Lower lobe of right lung (tissue), 2 donors: Measurements from ENCODE around the gene LINC00305. TPM values are rescaled to one million over a fixed set of nuclear protein-coding genes. Genes with fewer than 3 reads are reported as not detected.
A peak's percentile ranks its signal among the peaks of the same experiment; 100 is the strongest.

Experiments used
- ATAC-seq, 2 donors: fragments of 200-7000 bp; cut with Tn5 transposase; one replicate each; pipeline ENCODE4 v1.9.1; 2020 to 2022; ENCODE audit warnings: mild to moderate bottlenecking in 2 of 2, moderate library complexity in 2 of 2
- DNase-seq: peaks from one replicate; pipeline ENCODE4 v3.0.0-alpha.2; 2020
- H3K27ac ChIP-seq: fragments of 200-600 bp; one replicate; pipeline ENCODE4 v1.8.0; 2022
- H3K27me3 ChIP-seq: fragments of 200-600 bp; one replicate; pipeline ENCODE4 v1.8.0; 2022; ENCODE audit warnings: low read depth
- H3K36me3 ChIP-seq: fragments of 200-600 bp; one replicate; pipeline ENCODE4 v1.8.0; 2022; ENCODE audit warnings: mild to moderate bottlenecking
- H3K4me1 ChIP-seq: fragments of 200-600 bp; one replicate; pipeline ENCODE4 v1.8.0; 2022
- H3K4me3 ChIP-seq: fragments of 200-600 bp; one replicate; pipeline ENCODE4 v1.8.0; 2022; ENCODE audit warnings: mild to moderate bottlenecking
- H3K9me3 ChIP-seq: fragments of 200-600 bp; one replicate; pipeline ENCODE4 v1.8.0; 2022
- CTCF ChIP-seq: fragments of 200-600 bp; IDR thresholded peaks from one replicate; pipeline ENCODE4 v1.8.0; 2022; ENCODE audit warnings: antibody characterized with exemption, mild to moderate bottlenecking
- intact Hi-C: fragments of 100-400 bp; cut with DNase I; formaldehyde crosslinking; loops from one replicate; pipeline ENCODE4 v1.11.0; 2022
- total RNA-seq: library from RNA; stranded (reverse); fragmentation: NEBNext Ultra II Directional; extraction: Animal tissue kit (Norgen Biotek cat#: 25700); gene quantifications from one replicate; pipeline ENCODE4 v1.2.1, GENCODE V29; 2021
- donor health status: DM: no; HTN: yes; CAD: no; lungs with severe emphysema.

Gene LINC00305
- total RNA-seq, 1 donor from 2014 or later = not detected

DNA sequence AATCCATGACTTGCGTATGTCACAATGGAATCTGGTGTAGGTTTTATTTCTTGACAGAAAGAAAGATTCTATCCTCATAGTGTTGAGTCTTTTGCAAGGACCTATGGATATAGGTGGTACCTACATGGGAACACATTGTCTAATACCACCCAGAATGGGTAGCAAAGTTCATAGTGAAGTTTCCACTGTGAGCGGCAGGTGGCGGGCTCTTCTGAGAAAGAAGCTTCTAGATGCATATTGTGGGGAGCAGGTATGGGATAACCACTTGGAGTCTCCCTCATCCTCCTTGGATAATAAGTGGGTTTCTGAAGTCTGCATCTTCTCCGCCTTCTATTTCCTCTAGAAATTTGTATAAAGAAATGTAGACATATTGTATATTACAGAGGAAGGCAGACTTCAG, 44.9 kb downstream of the LINC00305 start:
- Histone ChIP-seq H3K4me3 (no peak overlapping the region), H3K4me1 (no peaks in the 10 kb centered on the region), H3K27me3 (no peaks in the 10 kb centered on the region), H3K9me3 (no peaks in the 10 kb centered on the region), H3K27ac (no peak overlapping the region), H3K36me3 (no peaks in the 10 kb centered on the region)
- no peak for ATAC-seq
- no peak for DNase-seq
- no peak for TF ChIP-seq CTCF
- intact Hi-C loops = no loop called here

GRCh38 chr18:64100116-64100922, 48.6 kb downstream of the LINC00305 start:
- DNase-seq = no peak
- ATAC-seq = no peak
- Histone ChIP-seq H3K36me3 (no peaks in the 10 kb centered on the region), H3K27me3 (no peaks in the 10 kb centered on the region), H3K4me3 (no peak overlapping the region), H3K4me1 (no peaks in the 10 kb centered on the region), H3K9me3 (no peaks in the 10 kb centered on the region), H3K27ac (no peak overlapping the region)
- intact Hi-C loops = no loop called here
- no peak for TF ChIP-seq CTCF

GRCh38 chr18:64099244-64099643, 49.6 kb downstream of the LINC00305 start:
- DNase-seq (no peak), ATAC-seq (no peak)
- H3K36me3 ChIP-seq = no peaks in the 10 kb centered on the region
- H3K27me3 ChIP-seq = no peaks in the 10 kb centered on the region
- no peaks in the 10 kb centered on the region for H3K4me1 ChIP-seq
- H3K9me3 ChIP-seq = no peaks in the 10 kb centered on the region
- H3K27ac ChIP-seq = no peak overlapping the region
- no peak overlapping the region for H3K4me3 ChIP-seq
- intact Hi-C loops = no loop called here
- no peak for TF ChIP-seq CTCF

GRCh38 chr18:64097497-64097896, 51.4 kb downstream of the LINC00305 start:
- no peaks in the 10 kb centered on the region for H3K36me3 ChIP-seq
- no peak overlapping the region for H3K27ac ChIP-seq
- H3K4me3 ChIP-seq = no peak overlapping the region
- no peak for DNase-seq
- intact Hi-C loops = no loop called here
- H3K27me3 ChIP-seq = no peaks in the 10 kb centered on the region
- no peaks in the 10 kb centered on the region for H3K9me3 ChIP-seq
- peak; percentile 22 for TF ChIP-seq CTCF
- H3K4me1 ChIP-seq = no peaks in the 10 kb centered on the region
- ATAC-seq = no peak

DNA sequence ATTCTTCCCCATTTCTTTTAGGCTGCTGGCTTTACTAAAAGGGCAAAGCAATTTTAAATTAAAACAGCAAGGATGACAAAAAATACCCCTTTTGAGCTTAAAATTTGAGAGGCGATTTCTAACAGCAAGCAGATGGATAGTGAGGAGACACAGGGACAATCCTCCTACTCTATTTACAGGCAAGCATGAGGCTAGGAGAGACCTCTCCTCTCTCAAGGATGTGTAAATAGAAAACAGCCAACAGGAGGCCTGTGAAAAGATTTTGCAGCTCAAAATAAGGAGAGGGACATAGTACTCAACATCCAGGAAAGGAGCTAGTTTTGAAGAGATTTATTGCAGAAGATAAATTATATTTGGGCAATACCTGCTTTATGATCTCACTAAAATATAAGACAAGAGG, 53.8 kb downstream of the LINC00305 start:
- no peak for DNase-seq
- no peak overlapping the region for H3K4me3 ChIP-seq
- H3K36me3 ChIP-seq = no peaks in the 10 kb centered on the region
- TF ChIP-seq CTCF = no peak
- H3K27me3 ChIP-seq = no peaks in the 10 kb centered on the region
- ATAC-seq = no peak
- no peaks in the 10 kb centered on the region for H3K4me1 ChIP-seq
- intact Hi-C loops = no loop called here
- no peaks in the 10 kb centered on the region for H3K9me3 ChIP-seq
- H3K27ac ChIP-seq = no peak overlapping the region
